Activated T-cell treated with anti-CD3 and anti-CD28 coated beads, Interleukin-2, amount 50 U/mL, for 1 hour (primary cell): Measurements from ENCODE around the gene CXXC5.
"Not testable (repeated sequence)": the region's sequence is repeated elsewhere in the genome, so short reads cannot be mapped to it uniquely, and the experiment has no call there.

Experiments used
- DNase-seq: peaks from one replicate; pipeline ENCODE4 v3.0.0-alpha.2; 2020

Gene CXXC5

GRCh38 chr5:139696167-139696893 is 48.2 kb downstream of the CXXC5 start:
- no peak for DNase-seq

GRCh38 chr5:139696894-139697658 is 48.9 kb downstream of the CXXC5 start:
- DNase-seq, result peak; percentile 36

DNA sequence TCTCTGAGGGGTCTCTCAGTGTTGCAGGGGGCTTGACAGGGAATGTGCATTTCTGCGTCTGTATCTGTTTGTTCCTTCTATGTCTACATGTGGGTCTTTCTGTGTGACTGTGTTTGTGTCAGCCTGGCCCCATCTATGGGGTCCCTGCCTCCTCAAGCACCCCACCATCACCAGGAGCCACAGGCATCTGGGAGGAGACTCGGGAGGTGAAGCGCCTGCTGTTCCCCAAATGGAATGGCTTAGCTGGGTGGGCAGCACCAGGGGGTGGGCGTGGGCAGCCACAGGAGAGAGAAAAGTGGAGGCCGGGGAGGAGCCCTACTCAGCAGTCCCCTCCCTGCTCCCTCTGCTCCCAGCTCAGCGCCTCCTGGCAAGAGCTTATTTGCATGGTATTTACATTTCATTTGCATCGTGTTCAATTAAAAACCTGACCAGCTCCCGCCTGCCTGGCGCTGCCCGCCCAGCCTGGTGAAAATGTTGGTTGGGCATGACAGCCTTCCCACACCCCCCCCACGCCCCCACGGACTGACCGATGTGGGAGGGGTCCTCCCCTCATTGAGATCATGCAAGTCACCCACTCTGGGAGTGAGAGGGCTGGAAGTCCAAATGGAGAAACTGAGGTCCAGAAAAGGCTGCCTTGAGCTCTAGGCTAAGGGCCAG is 50.5 kb downstream of the CXXC5 start:
- no peak for DNase-seq

GRCh38 chr5:139699351-139699750 is 51.2 kb downstream of the CXXC5 start:
- DNase-seq, result no peak

GRCh38 chr5:139700711-139701055 is 52.5 kb downstream of the CXXC5 start:
- DNase-seq, result no peak

DNA sequence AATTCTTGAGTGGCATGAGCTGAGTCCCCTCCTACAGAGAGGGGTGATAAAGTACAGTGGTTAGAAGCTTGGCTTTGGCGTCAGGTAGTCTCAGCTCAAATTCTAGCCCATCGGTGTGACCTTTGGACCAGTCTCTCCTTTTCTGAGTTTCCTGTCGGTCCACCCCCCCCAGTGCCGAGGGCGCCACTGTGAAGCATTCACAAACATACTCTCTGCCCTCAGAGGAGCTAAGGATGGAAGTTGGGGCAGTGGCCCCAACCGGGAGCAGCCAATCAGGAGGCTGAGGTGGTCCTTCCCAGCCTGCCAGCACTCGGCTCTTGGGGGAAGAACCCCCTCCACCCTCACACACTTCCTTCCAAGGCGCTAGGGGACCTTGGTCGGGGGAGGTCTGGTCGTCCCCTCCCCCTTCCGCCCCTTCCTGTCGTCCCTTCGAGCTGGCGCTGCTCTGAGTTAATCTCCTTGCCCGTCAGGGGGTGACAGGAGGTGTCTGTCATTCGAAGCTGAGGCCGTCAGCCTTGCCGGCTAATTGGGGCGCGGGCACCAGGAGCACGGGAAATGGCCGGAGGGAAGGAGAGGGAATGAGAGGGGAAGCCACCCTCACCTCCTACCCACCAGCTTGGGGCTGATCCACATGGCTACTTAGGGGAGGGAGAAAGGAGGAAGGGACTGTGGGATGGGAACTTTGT is 53.0 kb downstream of the CXXC5 start:
- no peak for DNase-seq

DNA sequence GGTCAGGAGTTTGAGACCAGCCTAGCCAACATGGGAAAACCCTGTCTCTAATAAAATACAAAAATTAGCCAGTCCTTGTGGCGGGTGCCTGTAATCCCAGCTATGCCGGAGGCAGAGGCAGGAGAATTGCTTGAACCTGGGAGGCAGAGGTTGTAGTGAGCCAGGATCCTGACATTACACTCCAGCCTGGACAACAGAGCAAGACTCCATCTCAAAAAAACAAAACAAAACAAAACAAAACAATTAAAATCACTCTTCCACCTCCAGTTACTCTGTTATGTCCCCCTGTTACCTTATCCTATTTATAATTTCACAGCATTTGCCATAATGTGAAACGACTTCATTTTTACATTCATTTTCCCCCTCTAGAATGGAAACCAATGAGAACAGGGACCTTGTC is 54.4 kb downstream of the CXXC5 start:
- DNase-seq, result no peak

DNA sequence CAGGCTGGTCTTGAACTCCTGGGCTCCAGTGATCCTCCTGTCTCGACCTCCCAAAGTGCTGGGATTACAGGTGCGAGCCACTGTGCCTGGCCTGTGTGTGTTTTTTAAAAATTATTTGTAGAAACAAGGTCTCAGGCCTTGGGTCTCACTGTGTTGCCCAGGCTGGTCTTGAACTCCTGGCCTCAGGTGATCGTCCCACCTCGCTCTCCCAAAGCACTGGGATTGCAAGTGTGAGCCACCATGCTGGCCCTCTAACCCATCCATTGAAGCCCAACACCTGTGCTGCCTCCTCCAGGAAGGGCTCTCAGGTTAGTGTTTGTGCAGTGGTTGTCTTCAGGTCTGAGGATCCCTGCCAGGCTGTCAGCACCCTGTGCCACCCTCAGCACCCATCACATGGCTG is 56.6 kb downstream of the CXXC5 start:
- no peak for DNase-seq

DNA sequence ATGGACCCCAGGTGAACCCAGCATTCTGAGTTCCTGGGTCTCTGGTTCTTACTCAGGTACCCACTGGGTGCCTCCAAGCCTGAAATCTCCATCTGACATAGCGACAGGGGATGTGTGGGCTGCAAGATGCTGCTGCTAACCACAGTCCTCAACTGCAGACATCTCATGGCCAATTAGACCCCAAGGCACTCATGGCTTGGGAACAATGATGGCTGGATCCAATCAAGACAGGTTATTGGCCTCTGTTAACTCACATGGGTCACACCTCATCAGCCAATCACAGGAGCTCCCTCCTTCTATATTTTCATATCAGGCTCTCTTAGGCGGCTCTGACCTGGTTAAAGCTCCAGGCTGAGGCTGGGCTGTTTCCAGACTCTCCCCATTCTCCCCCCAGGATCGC is 57.0 kb downstream of the CXXC5 start:
- no peak for DNase-seq

DNA sequence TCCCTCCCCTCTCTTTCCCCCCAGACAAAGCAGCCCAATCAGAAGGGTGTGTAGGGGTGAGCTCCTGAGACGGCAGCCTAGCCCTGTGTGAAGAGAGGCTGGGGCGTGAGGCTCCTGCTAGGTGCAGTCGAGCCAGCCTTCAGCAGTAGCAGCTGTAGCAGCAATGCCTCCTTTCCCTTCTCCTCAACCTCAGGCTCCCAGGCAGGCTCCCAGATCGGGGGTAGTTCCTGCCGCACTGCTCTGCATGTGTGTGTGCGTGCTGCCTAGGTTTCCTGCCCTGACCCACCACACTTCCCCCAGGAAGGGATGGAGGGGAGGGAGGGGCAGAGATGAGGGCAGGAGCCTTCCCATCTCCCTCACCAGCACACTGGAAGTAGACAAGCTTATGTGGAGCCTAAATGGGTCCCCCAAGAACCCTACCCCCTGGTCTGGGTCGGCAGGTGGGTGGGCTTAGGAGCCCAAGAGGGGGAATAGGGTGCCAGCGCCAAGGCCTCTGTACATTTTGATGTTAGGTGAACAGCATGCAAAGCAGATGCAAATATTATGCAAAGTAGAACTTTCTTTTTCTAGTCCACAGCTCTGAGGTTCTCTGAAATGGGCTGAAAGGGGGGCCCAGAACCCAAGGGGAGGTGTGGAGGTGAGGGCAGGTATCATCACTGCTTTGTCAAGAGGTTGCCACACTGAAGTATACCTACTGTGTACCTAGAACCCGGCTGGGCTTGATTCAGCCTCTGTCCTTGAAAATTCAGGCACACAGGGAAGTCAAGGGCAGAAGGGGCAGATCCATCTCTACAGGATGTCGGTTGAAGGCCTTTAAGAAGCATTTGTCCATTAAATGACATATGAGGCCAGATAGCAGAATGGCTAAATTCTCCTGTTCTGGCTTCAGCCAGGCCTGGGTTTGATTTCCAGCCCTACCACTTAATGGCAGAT is 57.8 kb downstream of the CXXC5 start:
- DNase-seq, result no peak

DNA sequence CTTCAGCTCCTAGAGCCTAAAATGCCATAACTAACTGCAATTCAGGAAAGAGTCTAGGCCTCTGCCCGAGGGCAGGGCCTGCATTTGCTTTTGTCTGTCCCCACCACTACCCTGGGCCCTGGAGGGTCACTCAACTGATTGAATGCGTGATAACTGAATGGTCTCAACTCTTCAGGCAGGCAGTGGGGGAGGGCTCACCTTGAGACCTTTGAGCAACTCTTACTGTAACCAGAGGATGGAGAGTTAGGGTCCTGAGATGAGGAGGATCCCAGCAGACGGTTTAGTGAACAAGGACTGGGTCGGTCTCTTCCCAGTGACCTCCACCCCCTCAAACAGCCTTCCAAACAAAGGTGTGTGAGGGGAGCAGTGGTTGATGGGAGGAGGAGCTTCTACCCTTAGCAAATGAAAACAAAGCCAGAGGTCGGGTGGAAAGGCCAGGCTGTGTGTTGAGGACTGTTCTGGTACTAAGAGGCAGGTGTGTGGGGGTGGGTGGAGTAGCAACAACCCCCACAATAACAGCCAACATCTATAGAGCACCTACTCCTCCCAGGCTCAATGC is 59.4 kb downstream of the CXXC5 start:
- DNase-seq, result no peak

- DNase-seq, result no peak
These were observed 60.3 kb downstream of the CXXC5 start for GRCh38 chr5:139708434-139708861.

DNA sequence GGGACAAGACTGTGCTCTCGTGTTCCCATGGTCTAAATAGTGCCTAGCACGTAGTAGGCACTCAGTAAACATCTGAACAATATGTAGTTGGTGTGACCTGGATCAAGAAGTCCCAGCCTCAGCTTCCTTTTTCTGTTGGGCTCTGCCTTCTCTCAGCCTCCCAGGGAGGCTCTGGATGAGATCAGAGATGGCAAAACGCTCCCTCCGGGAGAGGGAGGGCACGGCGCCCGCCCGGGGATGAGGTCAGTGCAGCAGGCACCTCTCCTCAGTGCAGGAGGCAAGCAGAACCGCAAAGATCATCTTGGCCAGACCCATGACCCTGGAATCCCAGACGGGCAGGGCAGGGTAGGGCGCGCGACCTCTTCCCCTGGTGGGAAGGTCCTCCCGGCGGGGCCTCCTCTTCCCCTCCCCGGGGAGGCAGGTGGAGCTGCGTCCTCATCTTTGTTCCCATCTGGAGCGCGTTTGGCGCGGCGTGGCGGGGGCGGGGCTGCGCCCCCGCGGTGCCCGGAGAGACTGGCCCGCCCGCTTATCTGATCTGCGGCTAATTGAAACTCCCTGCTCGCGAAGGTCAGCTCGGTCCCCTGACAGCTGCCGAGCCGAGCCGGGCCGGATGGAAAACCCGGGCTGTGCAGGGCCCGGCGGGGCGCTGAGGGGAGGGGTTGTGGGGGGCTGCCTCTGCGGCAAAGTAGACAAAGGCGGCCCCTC is 60.9 kb downstream of the CXXC5 start:
- DNase-seq, result no peak

GRCh38 chr5:139709582-139710318 is 61.6 kb downstream of the CXXC5 start:
- peak; percentile 48 for DNase-seq

- peak; percentile 79 for DNase-seq
These were observed 62.3 kb downstream of the CXXC5 start for GRCh38 chr5:139710319-139711066.

DNA sequence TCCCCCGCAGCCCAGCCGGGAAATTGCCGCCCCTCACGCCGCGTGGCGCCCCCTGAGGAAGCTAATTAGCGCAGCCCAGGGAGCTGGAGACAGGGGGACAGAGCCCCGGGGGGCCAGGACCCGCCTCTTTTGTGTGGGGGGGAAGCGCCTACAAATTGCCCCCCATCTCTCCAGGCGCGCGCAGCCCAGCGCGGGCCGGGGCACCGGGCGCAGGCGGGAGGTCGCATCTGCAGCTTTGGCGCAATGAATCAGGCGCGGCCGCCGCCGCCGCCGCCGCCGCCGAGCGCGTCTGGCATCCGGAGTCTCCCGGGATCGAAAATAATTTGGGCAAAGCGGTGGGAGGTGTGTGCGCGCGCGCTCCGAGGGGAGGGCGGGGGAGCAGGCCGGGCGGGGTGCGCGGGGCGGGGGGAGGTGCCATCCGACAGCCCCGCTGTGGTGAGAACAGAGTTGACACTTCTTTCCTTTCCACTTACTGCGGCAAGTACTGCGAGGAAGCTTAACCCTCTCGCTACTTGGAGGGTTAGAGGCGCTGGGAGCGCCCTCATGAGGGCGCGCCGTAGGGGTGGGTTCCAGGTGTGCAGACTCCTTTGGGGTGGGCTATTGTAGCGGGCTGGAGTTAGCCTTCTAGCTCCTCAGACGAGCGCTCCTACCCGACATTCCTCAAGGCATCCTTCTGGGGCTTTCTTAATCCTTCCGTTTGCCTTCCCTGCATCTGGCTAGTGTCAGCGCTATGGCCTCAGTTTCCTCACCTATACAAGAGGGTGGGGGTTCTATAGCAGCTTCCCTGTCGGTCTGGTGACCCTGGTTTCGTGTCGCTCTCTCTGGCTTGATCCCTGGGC is 63.1 kb downstream of the CXXC5 start:
- DNase-seq, result peak; percentile 74

- no peak for DNase-seq
These were observed 63.7 kb downstream of the CXXC5 start for GRCh38 chr5:139711906-139712224.

DNA sequence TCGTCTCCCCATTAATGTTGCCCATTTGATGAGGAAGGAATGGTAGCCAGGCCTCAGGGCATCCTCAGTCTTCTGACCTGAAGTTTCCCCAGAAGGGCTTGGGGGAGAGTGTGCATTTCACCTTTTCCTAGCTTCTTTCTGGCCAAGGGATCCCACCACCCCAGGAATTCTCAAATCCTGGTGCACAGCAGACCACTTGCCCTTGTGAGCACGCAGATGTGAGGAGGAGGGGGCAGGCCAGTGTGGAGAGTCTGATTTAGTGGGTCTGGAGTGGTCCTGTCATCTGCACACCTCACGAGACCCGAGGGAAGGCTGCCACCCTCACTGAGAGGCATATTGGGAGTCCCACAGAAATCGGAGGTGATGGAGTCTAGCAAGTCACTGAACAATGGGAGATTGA is 64.3 kb downstream of the CXXC5 start:
- no peak for DNase-seq

DNA sequence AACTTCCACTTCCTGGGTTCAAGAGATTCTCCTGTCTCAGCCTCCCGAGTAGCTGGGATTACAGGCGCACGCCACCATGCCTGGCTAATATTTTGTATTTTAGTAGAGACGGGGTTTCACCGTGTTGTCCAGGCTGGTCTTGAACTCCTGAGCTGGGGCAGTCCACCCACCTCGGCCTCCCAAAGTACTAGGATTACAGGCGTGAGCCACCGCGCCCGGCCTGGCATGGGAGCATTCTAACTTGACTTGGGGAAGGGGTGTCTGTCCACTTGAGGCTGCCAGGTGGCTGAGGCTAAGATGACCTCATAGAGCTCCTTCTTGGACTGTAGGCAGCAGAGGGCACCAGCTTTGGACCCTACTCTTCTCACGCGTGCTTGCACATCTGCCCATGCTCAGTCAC is 65.7 kb downstream of the CXXC5 start:
- not testable (repeated sequence) for DNase-seq
